HG03280 (cell line): ENCODE results near the gene HCN2.

Source experiments
- ATAC-seq: cut with Tn5 transposase; IDR thresholded peaks from one replicate; pipeline ENCODE4 v1.9.1; 2021; ENCODE audit warnings: mild to moderate bottlenecking, moderate library complexity; ENCODE audit not compliant: unreplicated experiment

Gene HCN2

GRCh38 chr19:589693-590395, at the start of gene HCN2:
Gene HCN2, plus strand, starts transcription at chr19:589881. Its CDS starts 65 bp downstream, at chr19:589946.
- ATAC-seq, result no peak

- no peak for ATAC-seq
Measured at GRCh38 chr19:540867-541637, 48.6 kb upstream of the HCN2 start.

DNA sequence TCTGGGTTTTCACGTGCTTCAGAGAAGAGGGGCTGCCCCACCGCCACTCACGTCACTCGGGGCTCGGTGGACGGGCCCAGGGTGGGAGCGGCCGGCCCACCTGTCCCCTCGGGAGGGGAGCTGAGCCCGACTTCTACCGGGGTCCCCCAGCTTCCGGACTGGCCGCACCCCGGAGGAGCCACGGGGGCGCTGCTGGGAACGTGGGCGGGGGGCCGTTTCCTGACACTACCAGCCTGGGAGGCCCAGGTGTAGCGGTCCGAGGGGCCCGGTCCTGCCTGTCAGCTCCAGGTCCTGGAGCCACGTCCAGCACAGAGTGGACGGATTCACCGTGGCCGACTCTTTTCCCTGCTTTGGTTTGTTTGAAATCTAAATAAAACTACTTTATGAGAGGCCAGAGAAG, 48.0 kb upstream of the HCN2 start:
- no peak for ATAC-seq

- no peak for ATAC-seq
Measured at GRCh38 chr19:542173-542866, 47.4 kb upstream of the HCN2 start.

GRCh38 chr19:543910-544608, 45.6 kb upstream of the HCN2 start, which contains the start of gene GZMM:
Gene GZMM, plus strand, starts transcription at chr19:544053. Its CDS starts 19 bp downstream, at chr19:544072.
- ATAC-seq, result no peak

DNA sequence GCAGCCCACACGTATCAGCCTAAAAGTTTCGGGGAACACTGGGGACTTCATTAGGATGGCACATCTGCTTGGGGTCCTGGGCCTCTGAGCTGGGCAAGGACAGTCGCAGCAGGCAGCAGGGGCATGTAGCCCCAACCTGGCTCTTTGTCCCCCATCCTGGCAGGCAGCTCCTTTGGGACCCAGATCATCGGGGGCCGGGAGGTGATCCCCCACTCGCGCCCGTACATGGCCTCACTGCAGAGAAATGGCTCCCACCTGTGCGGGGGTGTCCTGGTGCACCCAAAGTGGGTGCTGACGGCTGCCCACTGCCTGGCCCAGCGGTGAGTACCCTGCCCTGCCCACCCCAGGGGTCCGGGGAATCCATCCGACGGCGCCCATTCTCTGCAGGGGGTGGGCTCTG, 42.6 kb upstream of the HCN2 start:
- ATAC-seq, result no peak

DNA sequence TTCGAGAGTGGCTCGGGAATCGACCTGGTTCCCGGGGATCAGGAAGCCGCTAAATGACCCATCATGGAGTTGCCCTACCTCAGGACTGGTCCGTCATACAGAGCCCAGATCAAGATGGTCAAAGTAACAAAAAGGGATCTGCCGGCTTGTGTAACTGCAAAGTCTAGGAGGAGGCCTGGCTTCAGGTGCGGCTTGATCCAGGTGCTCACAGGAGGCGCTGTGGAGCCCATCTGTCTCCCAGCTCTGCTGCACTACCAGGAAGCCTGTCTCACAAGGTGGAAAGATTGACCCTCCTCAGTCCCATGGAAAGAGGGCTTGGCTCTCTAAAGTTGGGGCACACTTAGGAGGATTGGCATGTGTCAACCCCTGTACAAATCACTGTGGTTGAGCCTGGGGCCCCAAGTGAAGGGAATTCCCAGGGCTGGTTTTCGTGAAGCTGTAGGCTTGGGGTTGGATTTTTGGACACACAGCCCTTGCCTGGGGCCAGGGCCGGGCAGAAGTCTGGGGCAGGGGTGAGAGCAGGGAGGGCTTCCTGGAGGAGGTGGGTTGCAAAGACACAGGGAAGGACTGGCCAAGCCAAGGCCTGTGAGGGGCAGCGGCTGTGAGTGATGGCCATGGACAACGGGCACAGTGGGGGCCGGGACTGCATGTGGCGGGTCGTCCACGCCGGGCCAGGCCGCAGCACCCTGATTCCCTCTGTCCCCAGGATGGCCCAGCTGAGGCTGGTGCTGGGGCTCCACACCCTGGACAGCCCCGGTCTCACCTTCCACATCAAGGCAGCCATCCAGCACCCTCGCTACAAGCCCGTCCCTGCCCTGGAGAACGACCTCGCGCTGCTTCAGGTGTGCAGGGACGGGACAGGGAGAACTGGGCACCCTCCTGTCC, 41.6 kb upstream of the HCN2 start:
- no peak for ATAC-seq

DNA sequence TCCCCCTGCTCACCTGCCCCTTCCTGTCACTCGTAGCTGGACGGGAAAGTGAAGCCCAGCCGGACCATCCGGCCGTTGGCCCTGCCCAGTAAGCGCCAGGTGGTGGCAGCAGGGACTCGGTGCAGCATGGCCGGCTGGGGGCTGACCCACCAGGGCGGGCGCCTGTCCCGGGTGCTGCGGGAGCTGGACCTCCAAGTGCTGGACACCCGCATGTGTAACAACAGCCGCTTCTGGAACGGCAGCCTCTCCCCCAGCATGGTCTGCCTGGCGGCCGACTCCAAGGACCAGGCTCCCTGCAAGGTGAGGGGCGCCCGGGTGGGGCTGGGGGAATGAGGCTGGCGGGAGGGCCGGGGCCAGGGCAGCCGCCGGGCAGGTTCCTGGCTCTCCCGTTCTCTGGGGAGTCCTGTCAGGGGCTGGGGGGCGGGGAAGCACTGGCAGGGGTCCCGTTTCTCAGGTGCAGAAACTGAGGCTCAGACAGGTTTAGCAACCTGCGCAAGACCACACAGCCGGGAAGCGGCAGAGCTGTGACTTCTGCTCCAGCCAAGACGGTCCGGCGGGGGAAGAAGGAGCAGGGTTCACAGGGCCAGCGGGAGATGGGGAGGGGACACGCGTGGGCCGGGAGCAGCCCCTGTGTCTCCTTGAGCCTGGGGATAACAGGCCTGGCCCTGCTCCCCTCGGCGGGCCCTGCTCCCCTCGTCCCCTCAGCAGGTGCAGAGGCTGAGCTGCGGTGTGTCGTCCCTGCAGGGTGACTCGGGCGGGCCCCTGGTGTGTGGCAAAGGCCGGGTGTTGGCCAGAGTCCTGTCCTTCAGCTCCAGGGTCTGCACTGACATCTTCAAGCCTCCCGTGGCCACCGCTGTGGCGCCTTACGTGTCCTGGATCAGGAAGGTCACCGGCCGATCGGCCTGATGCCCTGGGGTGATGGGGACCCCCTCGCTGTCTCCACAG, 40.5 kb upstream of the HCN2 start:
- ATAC-seq, result no peak

DNA sequence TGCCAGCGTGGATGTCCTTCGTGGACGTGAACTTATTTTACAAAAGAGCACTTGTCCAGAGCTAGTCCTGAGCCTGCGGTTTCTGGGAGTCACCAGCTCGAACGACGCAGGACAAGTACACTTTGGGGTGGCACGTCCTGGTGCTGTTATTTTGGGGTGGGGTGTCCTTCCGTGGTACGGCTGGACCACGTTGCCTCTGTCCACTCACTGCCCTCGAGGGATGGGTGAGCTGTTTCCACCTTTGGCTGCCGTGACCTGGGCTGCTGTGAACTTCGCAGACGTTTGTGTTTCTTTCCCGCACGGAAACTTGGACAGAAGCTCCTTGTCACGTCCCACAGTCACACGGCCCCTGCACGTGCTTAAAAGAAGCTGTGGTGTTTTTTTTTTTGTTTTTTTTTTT, 34.9 kb upstream of the HCN2 start:
- ATAC-seq, result no peak

GRCh38 chr19:555474-555808, 34.2 kb upstream of the HCN2 start:
- ATAC-seq, result no peak

GRCh38 chr19:556611-557382, 32.9 kb upstream of the HCN2 start:
- ATAC-seq, result no peak

DNA sequence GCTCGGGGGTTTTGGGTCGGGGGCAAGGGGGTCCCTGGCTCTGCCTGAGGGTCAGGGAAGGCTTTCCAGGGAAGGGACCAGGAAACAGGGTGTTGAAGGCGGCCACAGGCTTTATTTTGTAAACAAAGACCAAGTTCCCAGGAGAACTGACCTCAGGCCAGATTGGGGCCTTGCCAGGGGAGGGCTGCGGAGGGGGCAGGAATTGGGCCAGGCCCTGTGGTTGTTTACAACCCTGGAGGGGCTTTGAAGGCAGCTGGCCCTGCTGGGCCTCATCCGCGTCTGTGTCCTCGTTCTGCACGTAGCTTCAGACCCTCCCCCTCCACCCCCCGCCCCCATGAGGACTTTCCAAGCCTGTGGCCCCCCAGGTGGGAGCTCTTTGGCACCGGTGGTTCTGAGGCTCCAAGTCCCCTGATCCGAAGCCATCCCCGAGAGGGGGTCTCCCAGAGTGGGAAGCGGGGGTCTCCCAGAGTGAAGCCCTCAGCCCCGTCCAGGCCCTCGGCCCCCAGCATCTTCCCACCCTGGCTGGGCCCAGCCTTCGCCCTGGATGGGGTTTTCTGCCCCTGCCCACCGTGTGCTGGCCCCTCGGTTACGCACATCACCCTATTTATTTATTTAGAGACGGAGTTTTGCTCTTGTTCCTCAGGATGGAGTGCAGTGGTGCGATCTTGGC, 30.8 kb upstream of the HCN2 start:
- ATAC-seq, result no peak

GRCh38 chr19:560121-560520, 29.6 kb upstream of the HCN2 start:
- no peak for ATAC-seq

DNA sequence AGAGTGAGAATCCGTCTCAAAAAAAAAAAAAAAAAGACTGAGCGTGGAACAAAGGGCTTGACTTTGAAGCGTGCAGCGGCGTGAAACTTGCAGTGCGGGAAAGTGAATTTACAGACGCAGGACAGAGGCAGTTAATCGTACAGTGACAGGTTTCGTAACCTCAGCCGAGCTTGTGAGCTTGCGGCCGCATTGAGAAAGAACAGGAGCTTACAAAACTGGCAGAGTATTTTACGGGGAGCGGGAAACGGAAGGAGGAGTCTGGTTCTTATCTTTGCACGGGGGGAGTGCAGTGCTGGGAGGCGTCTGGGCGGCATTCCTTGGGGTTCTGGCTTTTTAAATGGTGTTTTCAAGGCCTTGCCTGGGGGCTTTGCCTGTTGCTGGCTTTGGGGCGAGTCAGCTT, 23.3 kb upstream of the HCN2 start:
- ATAC-seq, result no peak

DNA sequence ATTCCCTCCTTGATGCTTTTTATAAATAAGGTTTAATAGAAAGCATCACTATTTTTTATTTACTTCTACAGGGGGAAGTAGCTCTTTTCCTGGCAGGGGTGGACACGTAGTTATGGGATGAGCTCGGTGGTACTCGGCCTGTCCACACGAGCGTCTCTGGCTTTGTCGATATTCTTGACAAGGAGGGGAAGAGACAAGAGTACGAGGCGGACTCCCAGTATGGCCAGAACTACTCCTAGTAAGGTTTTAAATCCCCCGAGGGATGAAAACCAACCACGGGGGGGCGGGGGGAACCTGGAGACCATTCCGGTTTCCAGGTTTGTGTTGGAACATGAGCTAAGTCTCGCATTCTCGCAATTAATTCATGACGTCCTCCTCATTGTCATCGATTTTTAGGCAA, 22.8 kb upstream of the HCN2 start:
- no peak for ATAC-seq

DNA sequence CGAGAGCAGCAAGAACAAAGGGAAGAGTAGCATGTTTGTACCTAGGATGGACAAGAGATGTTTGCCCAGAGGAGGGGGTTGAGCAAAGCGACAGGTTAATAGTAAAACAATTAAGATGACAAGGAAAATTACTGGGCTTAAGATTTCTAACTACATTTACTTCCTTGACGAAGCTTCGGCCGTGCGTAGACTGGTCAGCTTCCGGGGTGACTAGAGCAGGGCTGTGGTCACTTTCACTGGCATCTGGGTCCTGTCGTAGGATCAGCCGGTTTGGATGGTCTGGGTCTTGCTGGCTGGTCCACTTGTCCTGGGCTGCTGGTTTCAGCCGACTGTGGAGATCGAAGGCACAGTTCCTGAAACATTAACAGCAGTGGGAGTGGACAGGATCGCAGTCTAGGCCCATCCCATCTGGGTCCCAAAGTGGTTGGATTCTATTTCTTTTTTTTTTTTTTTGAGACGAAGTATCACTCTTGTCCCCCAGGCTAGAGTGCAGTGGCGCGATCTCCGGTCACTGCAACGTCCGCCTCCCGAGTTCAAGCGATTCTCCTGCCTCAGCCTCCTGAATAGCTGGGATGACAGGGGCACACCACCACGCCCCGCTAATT, 22.3 kb upstream of the HCN2 start:
- no peak for ATAC-seq

DNA sequence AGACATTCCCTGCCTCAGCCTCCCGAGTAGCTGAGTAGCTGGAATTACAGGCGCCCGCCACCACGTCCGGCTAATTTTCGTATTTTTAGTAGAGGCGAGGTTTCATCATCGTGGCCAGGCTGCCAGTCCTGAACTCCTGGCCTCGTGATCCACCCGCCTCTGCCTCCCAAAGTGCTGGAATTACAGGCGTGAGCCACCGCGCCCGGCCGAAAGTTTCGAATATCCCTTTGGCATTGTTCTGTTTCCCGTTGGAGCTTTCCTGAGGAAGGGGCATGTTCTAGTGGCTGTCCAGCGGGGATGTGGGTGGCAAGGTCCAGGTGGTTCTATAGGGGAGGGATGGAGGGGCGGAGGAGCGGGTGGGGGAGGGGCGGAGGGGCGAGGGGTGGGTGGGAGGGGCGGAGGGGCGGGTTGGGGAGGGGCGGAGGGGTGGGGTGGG, 19.4 kb upstream of the HCN2 start:
- ATAC-seq, result no peak
